ACC112 (cell line): Measurements from ENCODE around the gene ZMYND8.
"Not testable (repeated sequence)": the region's sequence is repeated elsewhere in the genome, so short reads cannot be mapped to it uniquely, and the experiment has no call there.

ENCODE experiments used
- H2AFZ ChIP-seq: fragments of 200-600 bp; sonication (generic); one replicate; pipeline ENCODE4 v1.6.0; 2017; ENCODE audit warnings: antibody characterized with exemption, low read length; ENCODE audit not compliant: unreplicated experiment
- H3K27ac ChIP-seq: fragments of 200-600 bp; sonication (generic); 2 replicates; pipeline ENCODE4 v1.5.1; 2014; ENCODE audit warnings: low read depth, mild to moderate bottlenecking, antibody characterized with exemption, low read length, moderate library complexity
- H3K27me3 ChIP-seq: fragments of 200-600 bp; sonication (generic); 2 replicates; pipeline ENCODE4 v1.6.1; 2014; ENCODE audit warnings: mild to moderate bottlenecking, antibody characterized with exemption, low read length, moderate library complexity, mixed read lengths; ENCODE audit not compliant: insufficient read depth
- H3K36me3 ChIP-seq: fragments of 200-600 bp; sonication (generic); 2 replicates; pipeline ENCODE4 v1.6.1; 2016; ENCODE audit warnings: mild to moderate bottlenecking, antibody characterized with exemption, low read length, moderate library complexity, mixed read lengths; ENCODE audit not compliant: insufficient read depth
- H3K4me1 ChIP-seq: fragments of 200-600 bp; sonication (generic); one replicate; pipeline ENCODE4 v1.6.1; 2016; ENCODE audit warnings: low read length, mixed read lengths; ENCODE audit not compliant: insufficient read depth, unreplicated experiment, control insufficient read depth
- H3K4me3 ChIP-seq: fragments of 200-600 bp; sonication (generic); 2 replicates; pipeline ENCODE4 v1.5.1; 2014; ENCODE audit warnings: mild to moderate bottlenecking, low read depth, low read length
- H3K79me2 ChIP-seq: fragments of 200-600 bp; sonication (generic); one replicate; pipeline ENCODE4 v1.6.0; 2016; ENCODE audit warnings: low read length; ENCODE audit not compliant: control insufficient read depth, unreplicated experiment, insufficient read depth

The ZMYND8 gene

GRCh38 chr20:47370214-47370613 lies 13.7 kb upstream of the ZMYND8 start:
- peaks cover 7% of the 10 kb centered on the region for H3K4me1 ChIP-seq
- no peak overlapping the region for H2AFZ ChIP-seq
- H3K36me3 ChIP-seq, result no peaks in the 10 kb centered on the region
- no peaks in the 10 kb centered on the region for H3K79me2 ChIP-seq
- no peak overlapping the region for H3K27ac ChIP-seq
- H3K4me3 ChIP-seq, result no peak overlapping the region
- no peaks in the 10 kb centered on the region for H3K27me3 ChIP-seq

- Histone ChIP-seq H3K4me1 (peaks cover 7% of the 10 kb centered on the region), H3K27me3 (no peaks in the 10 kb centered on the region), H3K4me3 (no peak overlapping the region), H2AFZ (no peak overlapping the region), H3K79me2 (no peaks in the 10 kb centered on the region), H3K36me3 (no peaks in the 10 kb centered on the region), H3K27ac (no peak overlapping the region)
These were observed 11.8 kb upstream of the ZMYND8 start for GRCh38 chr20:47368301-47368700.

- H2AFZ ChIP-seq, H3K27me3 ChIP-seq, H3K79me2 ChIP-seq, H3K36me3 ChIP-seq, H3K4me3 ChIP-seq, H3K4me1 ChIP-seq, H3K27ac ChIP-seq: not testable (repeated sequence)
These were observed 9.8 kb upstream of the ZMYND8 start for GRCh38 chr20:47366301-47366700.

- no peak overlapping the region for H3K4me3 ChIP-seq
- H3K27ac ChIP-seq, result no peak overlapping the region
- H3K36me3 ChIP-seq, result no peaks in the 10 kb centered on the region
- H3K4me1 ChIP-seq, result peaks cover 13% of the 10 kb centered on the region
- H3K79me2 ChIP-seq, result no peaks in the 10 kb centered on the region
- H3K27me3 ChIP-seq, result no peaks in the 10 kb centered on the region
- peak overlapping the region; percentile 30 for H2AFZ ChIP-seq
These were observed 8.7 kb upstream of the ZMYND8 start for GRCh38 chr20:47365023-47365764.

- peaks cover 39% of the 10 kb centered on the region for H3K4me1 ChIP-seq
- no peak overlapping the region for H3K4me3 ChIP-seq
- no peaks in the 10 kb centered on the region for H3K36me3 ChIP-seq
- H3K79me2 ChIP-seq, result no peaks in the 10 kb centered on the region
- no peak overlapping the region for H3K27ac ChIP-seq
- no peaks in the 10 kb centered on the region for H3K27me3 ChIP-seq
- H2AFZ ChIP-seq, result no peak overlapping the region
These were observed 6.1 kb upstream of the ZMYND8 start for GRCh38 chr20:47362361-47363219.

- Histone ChIP-seq H3K4me1 (peaks cover 51% of the 10 kb centered on the region), H3K27me3 (no peaks in the 10 kb centered on the region), H3K27ac (peak overlapping the region; percentile 95), H2AFZ (peak overlapping the region; percentile 40), H3K79me2 (peaks cover 7% of the 10 kb centered on the region), H3K4me3 (0 out of 2 replicates have a peak overlapping the region, but pooled peaks have one; percentile 8), H3K36me3 (no peaks in the 10 kb centered on the region)
These were observed 4.8 kb upstream of the ZMYND8 start for GRCh38 chr20:47361057-47361915.

- Histone ChIP-seq H3K27me3 (no peaks in the 10 kb centered on the region), H2AFZ (peak overlapping the region; percentile 40), H3K36me3 (no peaks in the 10 kb centered on the region), H3K27ac (peak overlapping the region; percentile 95), H3K4me3 (peak overlapping the region; percentile 8; the same call in 1 of the 2 replicates), H3K79me2 (peaks cover 15% of the 10 kb centered on the region), H3K4me1 (peaks cover 57% of the 10 kb centered on the region)
These were observed 4.0 kb upstream of the ZMYND8 start for GRCh38 chr20:47360297-47361056.

- peaks cover 65% of the 10 kb centered on the region for H3K4me1 ChIP-seq
- H3K79me2 ChIP-seq, result peaks cover 23% of the 10 kb centered on the region
- H3K27ac ChIP-seq, result peak overlapping the region; percentile 95
- peak overlapping the region; percentile 56; the same call in 1 of the 2 replicates for H3K4me3 ChIP-seq
- no peak overlapping the region for H2AFZ ChIP-seq
- H3K27me3 ChIP-seq, result no peaks in the 10 kb centered on the region
- no peaks in the 10 kb centered on the region for H3K36me3 ChIP-seq
These were observed 3.2 kb upstream of the ZMYND8 start for GRCh38 chr20:47359530-47360296.

GRCh38 chr20:47358672-47359529 lies 2.4 kb upstream of the ZMYND8 start:
- Histone ChIP-seq H3K79me2 (peaks cover 31% of the 10 kb centered on the region), H3K4me3 (peak overlapping the region; percentile 56), H3K36me3 (no peaks in the 10 kb centered on the region), H3K27ac (peak overlapping the region; percentile 95), H3K27me3 (no peaks in the 10 kb centered on the region), H2AFZ (peak overlapping the region; percentile 5), H3K4me1 (peaks cover 73% of the 10 kb centered on the region)
